ENCODE measurements around the gene ARMS2.
A peak's percentile ranks its signal among the peaks of the same experiment; 100 is the strongest.

Gene ARMS2

DNA sequence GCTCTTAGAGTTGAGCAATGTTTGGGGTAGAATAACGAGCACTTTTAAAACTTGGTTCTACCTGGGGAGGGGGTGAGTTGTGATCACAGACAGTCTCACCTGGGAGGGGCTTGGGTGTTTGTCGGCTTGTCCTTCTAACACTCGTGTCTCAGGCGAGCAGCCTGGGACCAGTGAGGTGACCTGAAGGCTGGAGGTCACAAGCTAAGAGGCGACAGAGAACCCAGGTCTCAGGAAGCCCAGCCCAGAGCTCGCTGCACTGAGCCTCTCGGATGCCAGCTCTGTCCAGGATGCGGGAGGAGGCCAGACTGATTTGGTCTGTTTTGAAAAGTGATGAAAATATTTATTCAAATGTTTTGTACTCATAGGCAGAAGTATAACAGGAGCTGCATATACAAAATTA is 18.7 kb downstream of the ARMS2 start:
- DNase-seq, result no peak

DNA sequence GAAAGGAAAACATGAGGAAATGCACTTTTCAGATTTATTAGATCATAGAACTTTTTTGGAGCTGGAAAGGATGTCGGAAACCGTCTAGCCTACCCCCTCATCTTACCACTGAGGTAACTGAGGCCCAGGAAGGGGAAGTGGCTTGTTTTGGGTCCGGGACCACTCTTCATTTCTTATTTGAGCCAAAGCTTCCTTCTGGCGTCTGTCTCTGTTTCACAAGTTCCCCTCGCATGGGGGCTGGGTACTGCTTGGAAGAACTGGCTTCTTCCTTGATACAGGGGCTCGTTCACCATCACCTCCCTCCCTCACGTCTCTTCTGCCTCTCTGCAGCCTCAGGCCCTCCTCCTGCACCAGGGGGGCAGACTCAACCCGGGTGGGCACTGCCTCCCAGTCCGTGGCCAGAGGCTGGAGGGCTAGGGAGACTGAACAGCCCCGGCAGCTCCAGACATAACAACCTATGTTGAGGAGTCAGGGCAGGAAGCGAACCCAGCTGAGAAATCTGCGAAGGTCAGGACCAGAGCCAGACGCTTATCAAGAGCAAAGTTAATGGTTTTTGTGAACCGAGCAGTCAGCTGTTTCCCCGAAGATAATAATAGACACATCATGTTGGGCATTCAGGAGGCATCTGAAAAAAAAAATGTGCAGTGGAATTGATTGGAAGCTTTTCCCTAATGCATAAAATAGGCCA is 19.8 kb downstream of the ARMS2 start:
- DNase-seq, result no peak

DNA sequence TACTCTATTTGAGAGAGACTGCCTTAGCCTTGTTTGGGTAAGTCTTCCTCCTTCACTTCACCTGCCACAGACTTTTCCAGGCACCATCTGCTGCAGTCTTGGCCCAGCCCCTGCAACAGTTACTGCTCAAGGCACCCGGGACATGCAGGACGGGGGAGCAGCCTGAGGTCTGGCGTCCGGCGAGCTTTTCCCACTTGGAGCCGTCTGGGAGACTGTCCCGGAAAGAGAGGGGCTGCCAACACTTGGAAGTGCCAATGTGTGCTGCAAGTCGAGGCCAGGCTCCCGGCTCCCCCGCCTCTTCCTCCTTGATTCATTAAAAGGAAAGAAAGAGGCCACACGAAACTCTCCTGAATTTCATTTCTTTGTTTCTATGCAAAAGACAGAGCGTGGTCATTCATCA is 20.6 kb downstream of the ARMS2 start:
- DNase-seq, result no peak

DNA sequence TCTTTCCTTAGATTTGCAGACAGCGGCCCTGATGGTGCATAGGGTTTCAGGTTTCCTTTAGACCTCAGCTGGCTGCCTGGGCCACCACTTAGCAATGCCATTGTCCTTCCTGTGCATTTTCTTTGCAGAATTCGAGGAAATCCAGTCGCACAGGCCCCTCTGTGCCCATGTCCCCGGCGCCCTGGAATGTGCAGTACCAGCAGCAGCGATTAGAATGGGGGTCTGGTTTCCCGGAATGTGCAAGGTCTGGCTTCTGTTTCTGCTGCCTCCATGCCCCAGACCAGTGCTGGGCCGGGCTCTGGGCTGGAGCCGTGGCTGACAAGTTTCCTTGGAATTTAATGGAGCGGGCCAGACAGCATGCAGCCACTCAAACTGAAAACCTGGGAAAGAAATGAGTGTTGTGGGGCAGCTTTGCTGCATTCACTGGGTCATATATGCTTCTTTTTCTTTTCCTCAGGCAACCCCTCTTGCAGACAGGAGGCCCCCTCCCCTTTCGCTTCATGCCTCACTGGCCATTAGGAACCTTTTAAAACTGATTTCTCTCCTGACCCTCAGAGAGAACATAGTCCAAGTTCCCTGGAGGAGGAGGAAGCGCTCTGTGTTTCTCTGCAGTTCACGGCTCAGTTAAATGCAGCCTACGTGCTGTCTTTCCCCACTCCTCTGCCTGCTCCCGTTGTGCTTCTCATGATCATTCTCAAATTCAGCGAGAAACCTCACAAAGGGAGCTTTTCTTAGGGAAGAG is 21.3 kb downstream of the ARMS2 start:
- DNase-seq, result no peak

DNA sequence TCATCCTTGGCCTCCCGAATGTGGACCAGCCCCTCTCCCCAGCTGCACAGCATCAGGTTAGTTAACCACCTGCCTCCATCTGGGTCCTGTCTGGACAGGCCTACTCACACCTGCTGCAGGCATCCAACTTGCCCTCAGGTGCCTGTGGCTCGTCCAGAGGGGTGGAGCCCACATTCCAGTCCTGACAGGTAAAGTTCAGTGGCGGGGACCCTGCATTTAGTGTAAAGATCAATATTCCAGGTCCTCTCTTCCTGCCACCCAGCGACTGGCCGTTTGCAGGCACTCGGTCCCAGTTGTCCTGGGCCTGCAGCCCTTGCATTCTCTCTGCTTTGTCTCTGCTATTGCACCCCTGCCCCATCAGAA is 21.9 kb downstream of the ARMS2 start:
- no peak for DNase-seq

DNA sequence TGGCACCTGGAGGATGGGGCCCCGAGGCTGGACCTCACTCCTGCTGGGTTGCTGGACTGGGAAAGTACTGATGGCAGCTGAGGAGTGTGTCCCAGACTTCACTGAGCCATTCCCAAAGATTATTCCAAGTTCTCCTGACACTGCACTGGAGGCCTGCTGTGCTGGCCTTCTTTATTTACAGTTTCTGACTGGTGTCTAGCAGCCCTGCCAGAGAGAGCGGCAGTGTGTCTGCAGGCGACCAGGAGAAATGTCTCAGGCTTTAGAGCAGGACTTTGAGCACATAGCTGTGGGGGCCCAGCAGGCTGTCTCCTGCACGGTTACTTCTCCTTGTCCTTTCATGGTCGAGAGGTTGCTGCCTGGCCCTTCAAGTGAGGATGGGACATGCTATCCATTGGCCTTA is 23.0 kb downstream of the ARMS2 start:
- no peak for DNase-seq

DNA sequence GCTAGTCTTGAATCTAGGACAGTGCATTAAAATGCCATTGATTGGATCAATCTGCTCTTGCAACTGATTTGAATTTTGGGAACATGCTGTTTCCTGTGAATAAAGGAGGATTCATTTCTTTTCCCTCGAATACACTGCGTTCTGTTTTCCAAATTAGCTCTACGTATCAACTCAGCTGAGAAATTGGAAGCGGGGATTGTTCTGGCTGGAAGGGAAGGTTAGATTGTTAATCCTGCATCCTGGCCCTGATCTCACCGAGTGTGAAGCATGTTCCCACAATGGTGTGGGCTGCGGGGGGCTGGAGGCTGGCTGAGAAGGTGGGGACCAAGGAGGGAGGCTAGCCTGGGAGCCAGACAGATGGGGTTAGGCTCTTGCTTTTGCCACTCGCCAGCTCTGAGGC is 24.5 kb downstream of the ARMS2 start:
- no peak for DNase-seq

DNA sequence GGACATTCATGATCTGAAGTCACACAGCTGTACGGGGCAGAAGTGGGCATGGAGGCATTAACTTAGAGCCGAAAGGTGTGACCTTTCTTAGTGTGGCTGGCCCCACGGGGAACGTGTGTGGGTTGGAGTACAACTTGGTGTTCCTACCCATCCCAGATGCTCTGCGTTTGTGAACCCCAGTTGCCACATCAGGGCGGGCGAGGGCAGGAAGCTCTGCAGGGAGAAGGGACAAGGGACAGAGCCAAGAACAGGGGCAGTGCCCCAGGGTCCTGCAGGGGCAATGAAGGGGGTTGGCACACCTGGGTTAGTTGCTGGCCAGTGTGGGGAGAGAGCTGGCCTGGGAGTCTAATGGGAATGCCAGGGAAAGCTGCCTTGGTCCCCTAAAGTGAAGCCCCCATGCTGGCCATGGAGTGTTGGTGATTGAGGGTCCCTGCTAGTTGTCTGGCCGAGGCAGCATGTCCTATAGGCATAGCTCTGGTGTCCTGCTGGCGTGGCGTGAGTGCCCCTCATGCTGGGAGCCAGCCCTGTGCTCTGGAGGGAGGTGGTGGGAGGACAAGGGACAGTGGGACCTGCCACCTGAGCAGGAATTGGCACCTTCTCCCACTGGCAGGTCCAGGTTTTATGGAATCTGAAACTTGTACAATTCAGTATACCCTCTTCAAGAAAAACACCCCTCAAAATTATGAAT is 25.8 kb downstream of the ARMS2 start:
- DNase-seq, result no peak

DNA sequence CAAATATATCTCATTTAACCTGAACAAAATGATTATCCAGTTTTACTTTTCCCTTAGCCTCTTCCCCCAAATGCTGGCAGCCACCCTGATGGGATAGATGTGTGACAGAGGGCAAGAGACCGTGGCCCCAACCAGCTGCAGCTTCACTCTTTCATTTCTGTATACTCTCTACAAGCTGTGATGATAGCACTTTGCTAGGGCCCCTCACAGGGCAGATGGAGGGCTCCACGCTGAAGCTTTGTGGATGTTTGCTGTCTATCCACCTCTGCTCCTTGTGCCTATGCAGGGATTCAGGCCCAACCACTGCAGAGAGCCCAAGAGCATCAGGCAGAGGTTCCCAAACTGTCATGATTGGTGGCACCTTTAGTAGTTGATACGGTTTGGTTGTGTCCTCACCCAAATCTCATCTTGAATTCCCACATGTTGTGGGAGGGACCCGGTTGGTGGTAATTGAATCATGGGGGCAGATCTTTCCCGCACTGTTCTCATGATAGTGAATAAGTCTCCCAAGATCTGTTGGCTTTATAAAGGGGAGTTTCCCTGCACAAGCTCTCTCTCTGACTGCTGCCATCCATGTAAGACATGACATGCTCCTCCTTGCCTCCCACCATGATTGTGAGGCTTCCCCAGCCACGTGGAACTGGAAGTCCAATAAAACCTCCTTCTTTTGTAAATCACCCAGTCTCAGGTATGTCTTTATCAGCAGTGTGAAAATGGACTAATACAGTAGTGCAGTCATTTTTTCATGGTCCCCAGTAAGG is 27.0 kb downstream of the ARMS2 start:
- DNase-seq, result no peak

DNA sequence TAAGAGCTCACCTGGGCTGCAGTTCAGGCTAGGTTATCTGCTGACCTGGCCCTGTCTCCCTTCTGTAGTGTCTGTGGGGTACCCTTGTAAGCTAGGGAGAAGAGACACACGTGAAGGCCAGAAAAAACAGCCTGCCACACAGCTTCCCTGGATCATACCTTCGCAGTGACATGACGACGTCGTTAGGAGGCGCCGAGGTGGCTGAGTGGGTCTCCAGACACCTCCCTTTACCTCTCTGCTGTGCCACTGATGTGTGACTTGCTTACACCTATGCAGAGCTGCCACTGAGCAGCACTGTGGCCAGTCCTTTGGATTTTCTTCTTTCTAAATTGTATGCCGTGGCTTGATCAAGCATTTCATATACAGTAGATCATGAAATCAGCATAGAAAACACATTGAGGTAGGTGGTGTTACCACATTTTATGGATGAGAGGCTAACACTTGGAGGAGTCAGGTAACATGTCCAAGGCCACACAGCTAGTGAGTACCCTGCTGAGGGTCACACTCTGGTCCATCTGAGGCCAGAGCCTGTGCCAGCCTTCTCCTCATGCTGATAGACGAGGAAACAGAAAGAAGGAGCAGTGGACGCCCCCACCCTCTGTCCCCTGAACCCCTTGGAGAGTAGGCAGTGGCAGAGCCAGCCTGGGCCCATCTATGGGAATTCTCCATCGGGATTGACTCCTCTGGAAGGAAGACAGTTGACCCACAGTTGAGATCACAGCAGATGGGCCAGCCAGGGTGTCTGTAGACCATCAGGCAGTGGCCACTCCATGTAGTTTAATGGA is 30.0 kb downstream of the ARMS2 start:
- DNase-seq, result no peak

DNA sequence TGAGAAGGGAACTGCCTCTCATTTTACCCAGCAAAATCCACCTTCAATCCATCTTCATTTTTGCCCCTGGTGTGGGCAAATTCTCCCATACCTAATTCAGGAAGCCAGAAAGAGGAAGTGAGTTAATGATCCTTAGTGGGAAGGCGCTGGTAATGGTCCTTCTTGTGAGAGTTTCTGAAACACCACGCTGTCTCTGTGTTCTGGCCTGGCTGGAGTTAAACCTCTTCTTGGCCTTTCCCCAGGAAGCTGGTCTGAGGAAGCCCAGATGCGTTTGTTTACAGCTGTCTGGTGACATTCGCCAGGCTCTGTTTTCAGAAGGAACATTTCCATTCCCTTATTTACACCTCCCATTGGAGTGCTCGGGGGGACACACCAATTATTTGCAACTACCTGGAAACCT is 31.2 kb downstream of the ARMS2 start:
- DNase-seq, result no peak

DNA sequence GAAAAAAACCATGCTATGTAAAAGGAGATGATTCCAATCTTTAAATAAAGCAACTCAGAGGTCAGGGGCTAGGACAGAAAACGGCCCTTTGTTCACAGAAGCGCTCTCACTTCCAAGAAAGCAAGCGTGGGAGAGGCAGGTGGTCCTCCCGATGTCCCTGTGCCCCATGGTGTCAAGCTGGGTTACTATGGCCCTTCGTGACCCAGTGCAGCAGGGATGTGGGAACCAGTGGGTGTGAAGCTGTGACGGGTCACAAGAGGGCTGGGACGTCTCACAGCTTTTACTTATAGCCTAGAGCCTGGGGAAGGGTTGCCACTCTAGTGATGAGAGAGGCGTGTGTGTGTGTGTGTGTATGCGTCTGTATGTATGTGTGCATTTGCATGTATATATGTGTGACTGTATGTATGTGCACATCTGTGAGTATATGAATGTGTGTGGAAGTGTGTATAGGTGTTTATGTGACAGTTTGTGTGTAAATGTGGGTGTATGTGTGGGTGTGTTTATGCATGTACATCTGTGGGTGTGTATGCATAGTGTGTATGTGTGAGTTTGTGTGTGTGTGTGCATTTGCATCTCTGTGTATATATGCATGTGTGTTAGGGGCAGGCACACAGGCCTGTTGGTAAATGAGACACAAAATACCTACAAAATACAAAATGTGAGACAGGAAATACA is 32.1 kb downstream of the ARMS2 start:
- no peak for DNase-seq

DNA sequence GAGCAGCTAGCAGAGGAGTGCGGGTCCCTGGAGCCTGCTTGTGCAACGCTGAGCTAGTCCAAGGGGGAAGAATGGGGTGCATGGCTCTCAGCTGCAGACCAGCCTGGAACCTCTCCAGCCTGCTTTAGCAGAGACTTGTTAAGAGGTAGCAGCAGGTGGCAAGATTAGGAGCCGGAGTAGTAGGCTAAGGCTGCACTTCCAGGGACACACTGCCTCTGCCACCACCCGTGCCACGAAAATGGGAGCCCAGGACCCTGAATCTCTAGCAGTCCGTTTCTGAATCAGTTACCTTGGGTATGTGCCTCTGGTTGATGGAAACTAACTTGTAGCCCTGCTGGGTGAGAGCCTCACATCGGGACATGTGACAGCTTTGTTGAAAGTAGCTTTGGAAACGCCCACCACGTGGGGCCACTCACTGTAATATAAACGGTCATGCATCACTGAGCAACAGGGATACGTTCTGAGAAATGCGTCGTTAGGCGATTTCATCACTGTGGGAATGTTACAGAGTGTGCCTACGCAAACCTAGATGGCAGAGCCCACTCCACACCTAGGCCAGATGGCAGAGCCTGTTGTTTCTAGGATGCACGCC is 32.8 kb downstream of the ARMS2 start:
- DNase-seq, result no peak

DNA sequence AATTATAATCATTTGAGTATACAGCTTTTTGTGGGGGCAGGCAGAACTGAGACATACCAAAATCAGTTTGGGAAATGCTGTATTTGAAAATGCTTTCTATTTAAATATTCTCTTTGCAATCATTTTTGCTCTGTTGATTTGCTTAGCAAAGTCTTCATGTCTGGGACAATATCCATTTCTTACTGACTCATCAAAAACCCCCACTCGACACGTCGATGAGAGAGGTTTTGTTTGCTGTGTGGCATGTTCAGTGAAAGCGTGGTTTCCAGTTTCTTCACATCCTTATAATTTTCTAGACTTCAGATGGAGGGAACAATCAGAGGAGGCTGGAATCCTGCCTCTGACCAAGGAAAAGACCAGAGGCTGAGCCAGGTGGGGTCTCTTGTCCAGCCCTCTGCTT is 35.8 kb downstream of the ARMS2 start:
- no peak for DNase-seq

DNA sequence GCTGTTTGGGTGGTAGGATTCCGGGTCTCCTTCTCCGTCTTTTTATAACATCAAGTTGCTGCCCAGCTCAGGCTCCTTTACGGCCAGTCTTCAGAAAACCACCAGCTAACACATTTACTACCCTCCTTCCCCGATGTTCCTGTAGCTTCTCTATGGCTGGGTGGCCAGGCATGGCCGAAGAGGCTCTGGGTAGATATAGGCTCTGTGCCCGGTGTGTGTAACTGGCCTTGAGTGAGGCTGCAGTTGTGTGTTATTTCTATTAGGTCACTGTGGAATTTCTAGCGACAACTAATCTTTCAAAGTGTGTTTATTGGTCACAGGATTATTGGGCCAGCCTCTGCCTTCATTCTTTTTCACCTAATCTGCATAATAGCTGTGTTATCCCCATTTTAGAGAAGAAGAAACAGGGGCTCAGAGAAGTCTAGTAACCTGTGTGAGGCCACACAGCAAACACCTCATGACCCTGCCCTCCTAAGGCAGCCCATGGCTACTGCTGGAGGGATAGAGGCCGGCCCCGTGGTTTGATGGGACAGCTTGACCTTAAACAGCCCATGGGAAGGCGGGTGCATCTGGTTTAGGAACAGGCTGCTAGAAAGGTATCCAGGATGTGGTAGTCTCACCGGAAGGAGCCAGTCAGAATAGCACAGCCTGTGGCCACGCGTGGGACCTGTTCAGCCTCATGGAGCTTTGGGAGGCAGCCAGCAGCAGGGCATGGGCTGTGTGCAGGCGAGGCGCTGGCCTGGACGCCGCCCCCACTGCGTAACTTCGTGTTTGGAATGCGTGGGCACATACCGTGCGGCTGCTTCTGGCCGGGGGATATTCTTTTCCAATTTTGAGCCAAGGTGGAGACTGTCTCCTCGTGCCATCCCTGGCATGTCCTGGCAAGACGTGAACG is 36.6 kb downstream of the ARMS2 start:
- no peak for DNase-seq

DNA sequence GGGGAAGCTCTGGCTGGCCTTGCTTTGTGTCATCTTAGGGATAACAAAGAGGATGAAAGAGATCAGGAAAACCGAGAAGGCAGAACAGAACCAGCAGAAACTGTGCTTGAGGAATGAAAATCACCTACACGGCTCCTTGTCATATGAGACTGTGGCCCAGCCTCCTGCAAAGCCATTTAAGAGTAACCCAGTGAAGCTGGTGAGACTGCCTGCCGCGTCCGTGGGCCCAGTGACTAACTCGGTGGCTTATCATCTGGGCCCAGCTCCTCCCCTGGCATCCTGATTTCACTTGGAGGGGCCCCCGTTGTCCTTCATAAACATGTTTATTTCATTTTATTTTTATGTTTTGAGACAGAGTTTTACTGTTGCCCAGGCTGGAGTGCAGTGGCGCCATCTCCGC is 37.6 kb downstream of the ARMS2 start:
- no peak for DNase-seq

DNA sequence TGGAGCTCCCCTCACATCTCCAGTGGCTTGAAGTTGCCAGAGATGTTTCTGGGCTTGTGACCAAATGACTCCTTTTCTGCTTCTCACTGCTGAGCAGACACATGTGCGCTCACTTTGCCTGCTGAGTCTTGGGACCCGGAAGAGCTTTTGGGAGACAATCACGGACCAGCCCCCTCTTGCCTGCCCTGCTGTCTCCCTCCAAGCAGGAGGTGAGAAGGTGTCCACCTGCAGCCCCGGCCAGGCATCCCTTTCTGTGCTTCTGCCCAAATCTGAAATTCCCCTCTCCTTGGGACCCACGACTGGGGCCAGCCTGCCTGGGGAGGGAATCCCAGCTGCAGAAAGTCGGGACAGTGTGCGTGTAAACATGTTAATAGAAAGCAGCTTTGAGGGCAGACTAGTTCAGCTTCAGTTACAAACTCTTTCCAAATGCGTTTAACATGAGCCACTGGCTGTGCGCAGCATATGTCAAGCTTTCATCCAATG is 38.6 kb downstream of the ARMS2 start:
- no peak for DNase-seq

DNA sequence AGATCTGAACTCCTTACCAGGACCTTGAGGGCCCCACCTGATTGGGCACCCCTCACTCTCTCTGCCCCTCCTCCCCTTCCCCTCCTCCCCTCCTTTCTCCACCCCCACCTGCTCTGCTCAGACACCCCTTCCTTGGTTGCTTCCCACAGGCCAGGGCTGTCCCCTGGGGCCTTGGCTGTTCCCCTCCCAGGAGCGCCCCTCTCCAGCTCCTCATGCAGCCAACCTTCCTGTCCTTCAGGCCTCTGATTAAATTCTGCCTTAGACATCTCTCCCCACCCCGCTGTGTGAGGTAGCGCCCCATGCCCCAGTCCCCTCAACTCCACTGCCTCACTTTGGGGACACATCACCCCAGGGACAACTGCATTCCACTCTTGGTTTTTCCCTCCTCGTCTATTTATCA is 39.3 kb downstream of the ARMS2 start:
- no peak for DNase-seq

DNA sequence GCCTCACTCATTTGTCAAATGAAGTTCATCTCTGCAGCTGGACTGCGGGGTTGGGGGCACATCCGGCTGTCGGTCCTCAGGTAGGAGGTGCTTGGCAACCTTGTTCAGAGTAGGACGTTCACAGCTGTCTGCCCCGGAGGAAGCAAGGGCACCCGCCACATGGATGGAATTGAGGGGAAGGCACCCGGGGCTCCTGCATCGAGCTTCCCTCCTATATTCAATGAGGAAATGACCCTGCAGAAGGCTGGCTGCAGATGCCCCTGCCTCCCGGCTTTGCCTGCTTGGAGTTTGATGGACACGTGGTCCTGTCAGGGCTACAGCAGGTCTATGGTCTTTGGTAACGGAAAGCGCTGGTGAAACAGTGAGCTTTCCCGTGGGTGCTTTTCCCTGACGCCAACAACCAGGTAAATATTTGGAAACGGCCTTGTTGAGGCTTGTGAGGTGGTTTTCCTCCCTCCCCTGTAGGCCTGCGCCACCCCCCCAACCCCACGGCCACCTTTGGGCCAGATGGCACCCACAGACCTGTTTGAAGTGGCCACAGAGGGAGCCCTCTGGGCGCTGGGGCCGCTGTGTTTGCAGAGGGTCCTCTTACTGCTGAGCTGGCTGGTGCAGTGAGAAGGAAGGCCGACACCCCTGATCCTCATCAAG is 39.8 kb downstream of the ARMS2 start:
- no peak for DNase-seq

DNA sequence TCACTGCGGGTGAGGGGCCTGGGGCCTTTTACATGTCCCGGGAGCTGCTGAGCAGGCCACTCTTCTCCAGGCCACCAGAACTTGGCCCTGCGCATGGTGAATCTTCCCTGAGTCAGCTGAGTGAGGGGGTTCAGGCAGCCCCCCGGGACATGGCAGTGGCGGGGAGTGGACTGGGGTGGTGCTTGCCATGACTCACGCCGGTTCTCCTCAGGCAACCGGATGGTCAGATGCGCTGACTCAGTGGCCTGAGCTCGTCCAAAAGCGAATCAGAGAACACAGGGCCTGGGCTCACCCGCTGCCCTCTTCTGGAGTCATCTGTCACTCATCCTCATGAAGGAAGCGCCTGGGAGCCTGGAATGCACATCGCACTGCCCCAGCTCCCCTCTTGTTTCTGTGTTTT is 40.4 kb downstream of the ARMS2 start:
- peak; percentile 91 for DNase-seq
